WTC11 (cell line): Measurements from ENCODE around the gene ADM. TPM values are rescaled to one million over a fixed set of nuclear protein-coding genes. Genes with fewer than 3 reads are reported as not detected.
A peak's percentile ranks its signal among the peaks of the same experiment; 100 is the strongest.

ENCODE experiments used
- ATAC-seq: fragments of 200-7000 bp; cut with Tn5 transposase; 2 replicates; pipeline ENCODE4 v1.10.0; 2021; ENCODE audit warnings: mild to moderate bottlenecking, moderate library complexity
- CTCF ChIA-PET: fragments of 300-600 bp; sonication (Branson Sonifier 250); formaldehyde crosslinking; loops from one replicate; lab custom pipeline; 2021; ENCODE audit warnings: antibody characterized with exemption; lab: Charles Lee
- POLR2A ChIA-PET: fragments of 350-600 bp; sonication (Branson Sonifier 250); formaldehyde crosslinking; loops from one replicate; lab custom pipeline; 2021; ENCODE audit warnings: antibody characterized with exemption; lab: Charles Lee
- DNase-seq: peaks from one replicate; pipeline ENCODE4 v3.0.0; 2021; ENCODE audit warnings: low spot score
- H3K27ac Mint-ChIP-seq: 2 replicates; pipeline ENCODE4 v1.8.0; 2021; ENCODE audit warnings: mixed read lengths
- H3K27me3 Mint-ChIP-seq: 2 replicates; pipeline ENCODE4 v1.8.0; 2021; ENCODE audit warnings: low read depth, mild to moderate bottlenecking, moderate library complexity, mixed read lengths
- H3K36me3 Mint-ChIP-seq: 2 replicates; pipeline ENCODE4 v1.8.0; 2021; ENCODE audit warnings: mixed read lengths
- H3K4me1 Mint-ChIP-seq: 2 replicates; pipeline ENCODE4 v1.8.0; 2022; ENCODE audit warnings: mixed read lengths
- H3K4me3 Mint-ChIP-seq: 2 replicates; pipeline ENCODE4 v1.8.0; 2021; ENCODE audit warnings: mild to moderate bottlenecking, moderate library complexity, mixed read lengths
- H3K9me3 Mint-ChIP-seq: 2 replicates; pipeline ENCODE4 v1.8.0; 2021; ENCODE audit warnings: mixed read lengths
- ATF1 ChIP-seq: sonication (generic); formaldehyde crosslinking; IDR thresholded peaks from 2 replicates; pipeline ENCODE4 v1.8.1; 2023; ENCODE audit warnings: mild to moderate bottlenecking, moderate library complexity, missing genetic modification reagents
- MAX ChIP-seq: sonication (generic); formaldehyde crosslinking; IDR thresholded peaks from 2 replicates; pipeline ENCODE4 v1.8.0; 2022; ENCODE audit warnings: mild to moderate bottlenecking, missing genetic modification reagents
- total RNA-seq: library from RNA; stranded (reverse); gene quantifications from 3 replicates; pipeline ENCODE4 v1.2.3, GENCODE V29; 2021
- TF ChIP-seq, protein P1 (sequence below): sonication (generic); formaldehyde crosslinking; IDR thresholded peaks from 2 replicates; pipeline ENCODE4 v1.8.1; 2023; ENCODE audit warnings: mild to moderate bottlenecking, missing genetic modification reagents, borderline replicate concordance
- TF ChIP-seq, protein P2 (sequence below): sonication (generic); formaldehyde crosslinking; conservative IDR thresholded peaks from 2 replicates; pipeline ENCODE4 v1.8.1; 2022; ENCODE audit warnings: mild to moderate bottlenecking, missing genetic modification reagents
- TF ChIP-seq, protein P3 (sequence below): sonication (generic); formaldehyde crosslinking; conservative IDR thresholded peaks from 2 replicates; pipeline ENCODE4 v1.8.1; 2023; ENCODE audit warnings: mild to moderate bottlenecking, low read depth, missing genetic modification reagents, moderate library complexity
- TF ChIP-seq, protein P4 (sequence below): sonication (generic); formaldehyde crosslinking; IDR thresholded peaks from 2 replicates; pipeline ENCODE4 v1.8.0; 2023; ENCODE audit warnings: mild to moderate bottlenecking, missing genetic modification reagents
- TF ChIP-seq, protein P5 (sequence below): sonication (generic); formaldehyde crosslinking; IDR thresholded peaks from 2 replicates; pipeline ENCODE4 v1.8.0; 2023; ENCODE audit warnings: missing genetic modification reagents, mild to moderate bottlenecking, borderline replicate concordance

Gene ADM
- total RNA-seq, 1 experiment from 2014 or later: 18.7 TPM

GRCh38 chr11:10305262-10305963 lies 540 bp downstream of the ADM start (continued):
- TF ChIP-seq, protein P1, sequence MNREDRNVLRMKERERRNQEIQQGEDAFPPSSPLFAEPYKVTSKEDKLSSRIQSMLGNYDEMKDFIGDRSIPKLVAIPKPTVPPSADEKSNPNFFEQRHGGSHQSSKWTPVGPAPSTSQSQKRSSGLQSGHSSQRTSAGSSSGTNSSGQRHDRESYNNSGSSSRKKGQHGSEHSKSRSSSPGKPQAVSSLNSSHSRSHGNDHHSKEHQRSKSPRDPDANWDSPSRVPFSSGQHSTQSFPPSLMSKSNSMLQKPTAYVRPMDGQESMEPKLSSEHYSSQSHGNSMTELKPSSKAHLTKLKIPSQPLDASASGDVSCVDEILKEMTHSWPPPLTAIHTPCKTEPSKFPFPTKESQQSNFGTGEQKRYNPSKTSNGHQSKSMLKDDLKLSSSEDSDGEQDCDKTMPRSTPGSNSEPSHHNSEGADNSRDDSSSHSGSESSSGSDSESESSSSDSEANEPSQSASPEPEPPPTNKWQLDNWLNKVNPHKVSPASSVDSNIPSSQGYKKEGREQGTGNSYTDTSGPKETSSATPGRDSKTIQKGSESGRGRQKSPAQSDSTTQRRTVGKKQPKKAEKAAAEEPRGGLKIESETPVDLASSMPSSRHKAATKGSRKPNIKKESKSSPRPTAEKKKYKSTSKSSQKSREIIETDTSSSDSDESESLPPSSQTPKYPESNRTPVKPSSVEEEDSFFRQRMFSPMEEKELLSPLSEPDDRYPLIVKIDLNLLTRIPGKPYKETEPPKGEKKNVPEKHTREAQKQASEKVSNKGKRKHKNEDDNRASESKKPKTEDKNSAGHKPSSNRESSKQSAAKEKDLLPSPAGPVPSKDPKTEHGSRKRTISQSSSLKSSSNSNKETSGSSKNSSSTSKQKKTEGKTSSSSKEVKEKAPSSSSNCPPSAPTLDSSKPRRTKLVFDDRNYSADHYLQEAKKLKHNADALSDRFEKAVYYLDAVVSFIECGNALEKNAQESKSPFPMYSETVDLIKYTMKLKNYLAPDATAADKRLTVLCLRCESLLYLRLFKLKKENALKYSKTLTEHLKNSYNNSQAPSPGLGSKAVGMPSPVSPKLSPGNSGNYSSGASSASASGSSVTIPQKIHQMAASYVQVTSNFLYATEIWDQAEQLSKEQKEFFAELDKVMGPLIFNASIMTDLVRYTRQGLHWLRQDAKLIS: 0 out of 2 replicates have a peak, but pooled peaks have one; percentile 2
- TF ChIP-seq, protein P2, sequence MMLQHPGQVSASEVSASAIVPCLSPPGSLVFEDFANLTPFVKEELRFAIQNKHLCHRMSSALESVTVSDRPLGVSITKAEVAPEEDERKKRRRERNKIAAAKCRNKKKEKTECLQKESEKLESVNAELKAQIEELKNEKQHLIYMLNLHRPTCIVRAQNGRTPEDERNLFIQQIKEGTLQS: no peak
- TF ChIP-seq, protein P3, sequence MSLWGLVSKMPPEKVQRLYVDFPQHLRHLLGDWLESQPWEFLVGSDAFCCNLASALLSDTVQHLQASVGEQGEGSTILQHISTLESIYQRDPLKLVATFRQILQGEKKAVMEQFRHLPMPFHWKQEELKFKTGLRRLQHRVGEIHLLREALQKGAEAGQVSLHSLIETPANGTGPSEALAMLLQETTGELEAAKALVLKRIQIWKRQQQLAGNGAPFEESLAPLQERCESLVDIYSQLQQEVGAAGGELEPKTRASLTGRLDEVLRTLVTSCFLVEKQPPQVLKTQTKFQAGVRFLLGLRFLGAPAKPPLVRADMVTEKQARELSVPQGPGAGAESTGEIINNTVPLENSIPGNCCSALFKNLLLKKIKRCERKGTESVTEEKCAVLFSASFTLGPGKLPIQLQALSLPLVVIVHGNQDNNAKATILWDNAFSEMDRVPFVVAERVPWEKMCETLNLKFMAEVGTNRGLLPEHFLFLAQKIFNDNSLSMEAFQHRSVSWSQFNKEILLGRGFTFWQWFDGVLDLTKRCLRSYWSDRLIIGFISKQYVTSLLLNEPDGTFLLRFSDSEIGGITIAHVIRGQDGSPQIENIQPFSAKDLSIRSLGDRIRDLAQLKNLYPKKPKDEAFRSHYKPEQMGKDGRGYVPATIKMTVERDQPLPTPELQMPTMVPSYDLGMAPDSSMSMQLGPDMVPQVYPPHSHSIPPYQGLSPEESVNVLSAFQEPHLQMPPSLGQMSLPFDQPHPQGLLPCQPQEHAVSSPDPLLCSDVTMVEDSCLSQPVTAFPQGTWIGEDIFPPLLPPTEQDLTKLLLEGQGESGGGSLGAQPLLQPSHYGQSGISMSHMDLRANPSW: no peak

- Mint-ChIP-seq H3K36me3 (peaks cover 8% of the 10 kb centered on the region), H3K9me3 (no peaks in the 10 kb centered on the region; the same call in 1 of the 2 replicates), H3K27me3 (peaks cover 51% of the 10 kb centered on the region), H3K4me3 (peak overlapping the region; percentile 97), H3K4me1 (peaks cover 43% of the 10 kb centered on the region), H3K27ac (peak overlapping the region; percentile 86)
- ChIA-PET POLR2A (interaction anchor here (0.6 to 6.5 kb wide), 11 partner anchors 11 to 732 kb away, joined by 3 to 37 read pairs (median 3); partner anchors contain the start of genes EIF4G2 and WEE1), CTCF (interaction anchor here (0.6 to 9.9 kb wide), 26 partner anchors 12 to 1654 kb away, joined by 3 to 149 read pairs (median 3); partner anchors contain the start of gene RNF141)
- DNase-seq (peak; percentile 65), ATAC-seq (no peak)
- no peak for TF ChIP-seq ATF1 (CRISPR knock-in tag)
- TF ChIP-seq, protein P4, sequence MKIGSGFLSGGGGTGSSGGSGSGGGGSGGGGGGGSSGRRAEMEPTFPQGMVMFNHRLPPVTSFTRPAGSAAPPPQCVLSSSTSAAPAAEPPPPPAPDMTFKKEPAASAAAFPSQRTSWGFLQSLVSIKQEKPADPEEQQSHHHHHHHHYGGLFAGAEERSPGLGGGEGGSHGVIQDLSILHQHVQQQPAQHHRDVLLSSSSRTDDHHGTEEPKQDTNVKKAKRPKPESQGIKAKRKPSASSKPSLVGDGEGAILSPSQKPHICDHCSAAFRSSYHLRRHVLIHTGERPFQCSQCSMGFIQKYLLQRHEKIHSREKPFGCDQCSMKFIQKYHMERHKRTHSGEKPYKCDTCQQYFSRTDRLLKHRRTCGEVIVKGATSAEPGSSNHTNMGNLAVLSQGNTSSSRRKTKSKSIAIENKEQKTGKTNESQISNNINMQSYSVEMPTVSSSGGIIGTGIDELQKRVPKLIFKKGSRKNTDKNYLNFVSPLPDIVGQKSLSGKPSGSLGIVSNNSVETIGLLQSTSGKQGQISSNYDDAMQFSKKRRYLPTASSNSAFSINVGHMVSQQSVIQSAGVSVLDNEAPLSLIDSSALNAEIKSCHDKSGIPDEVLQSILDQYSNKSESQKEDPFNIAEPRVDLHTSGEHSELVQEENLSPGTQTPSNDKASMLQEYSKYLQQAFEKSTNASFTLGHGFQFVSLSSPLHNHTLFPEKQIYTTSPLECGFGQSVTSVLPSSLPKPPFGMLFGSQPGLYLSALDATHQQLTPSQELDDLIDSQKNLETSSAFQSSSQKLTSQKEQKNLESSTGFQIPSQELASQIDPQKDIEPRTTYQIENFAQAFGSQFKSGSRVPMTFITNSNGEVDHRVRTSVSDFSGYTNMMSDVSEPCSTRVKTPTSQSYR (CRISPR knock-in tag): peak; percentile 54; the same call in 1 of the 2 replicates
- TF ChIP-seq, protein P5, sequence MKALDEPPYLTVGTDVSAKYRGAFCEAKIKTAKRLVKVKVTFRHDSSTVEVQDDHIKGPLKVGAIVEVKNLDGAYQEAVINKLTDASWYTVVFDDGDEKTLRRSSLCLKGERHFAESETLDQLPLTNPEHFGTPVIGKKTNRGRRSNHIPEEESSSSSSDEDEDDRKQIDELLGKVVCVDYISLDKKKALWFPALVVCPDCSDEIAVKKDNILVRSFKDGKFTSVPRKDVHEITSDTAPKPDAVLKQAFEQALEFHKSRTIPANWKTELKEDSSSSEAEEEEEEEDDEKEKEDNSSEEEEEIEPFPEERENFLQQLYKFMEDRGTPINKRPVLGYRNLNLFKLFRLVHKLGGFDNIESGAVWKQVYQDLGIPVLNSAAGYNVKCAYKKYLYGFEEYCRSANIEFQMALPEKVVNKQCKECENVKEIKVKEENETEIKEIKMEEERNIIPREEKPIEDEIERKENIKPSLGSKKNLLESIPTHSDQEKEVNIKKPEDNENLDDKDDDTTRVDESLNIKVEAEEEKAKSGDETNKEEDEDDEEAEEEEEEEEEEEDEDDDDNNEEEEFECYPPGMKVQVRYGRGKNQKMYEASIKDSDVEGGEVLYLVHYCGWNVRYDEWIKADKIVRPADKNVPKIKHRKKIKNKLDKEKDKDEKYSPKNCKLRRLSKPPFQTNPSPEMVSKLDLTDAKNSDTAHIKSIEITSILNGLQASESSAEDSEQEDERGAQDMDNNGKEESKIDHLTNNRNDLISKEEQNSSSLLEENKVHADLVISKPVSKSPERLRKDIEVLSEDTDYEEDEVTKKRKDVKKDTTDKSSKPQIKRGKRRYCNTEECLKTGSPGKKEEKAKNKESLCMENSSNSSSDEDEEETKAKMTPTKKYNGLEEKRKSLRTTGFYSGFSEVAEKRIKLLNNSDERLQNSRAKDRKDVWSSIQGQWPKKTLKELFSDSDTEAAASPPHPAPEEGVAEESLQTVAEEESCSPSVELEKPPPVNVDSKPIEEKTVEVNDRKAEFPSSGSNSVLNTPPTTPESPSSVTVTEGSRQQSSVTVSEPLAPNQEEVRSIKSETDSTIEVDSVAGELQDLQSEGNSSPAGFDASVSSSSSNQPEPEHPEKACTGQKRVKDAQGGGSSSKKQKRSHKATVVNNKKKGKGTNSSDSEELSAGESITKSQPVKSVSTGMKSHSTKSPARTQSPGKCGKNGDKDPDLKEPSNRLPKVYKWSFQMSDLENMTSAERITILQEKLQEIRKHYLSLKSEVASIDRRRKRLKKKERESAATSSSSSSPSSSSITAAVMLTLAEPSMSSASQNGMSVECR: peak; percentile 78
- TF ChIP-seq MAX (CRISPR knock-in tag): peak; percentile 49
Measured at GRCh38 chr11:10305964-10306918, 1.4 kb downstream of the ADM start.
